Measurements from ENCODE around the gene CPLX3.

The CPLX3 gene

DNA sequence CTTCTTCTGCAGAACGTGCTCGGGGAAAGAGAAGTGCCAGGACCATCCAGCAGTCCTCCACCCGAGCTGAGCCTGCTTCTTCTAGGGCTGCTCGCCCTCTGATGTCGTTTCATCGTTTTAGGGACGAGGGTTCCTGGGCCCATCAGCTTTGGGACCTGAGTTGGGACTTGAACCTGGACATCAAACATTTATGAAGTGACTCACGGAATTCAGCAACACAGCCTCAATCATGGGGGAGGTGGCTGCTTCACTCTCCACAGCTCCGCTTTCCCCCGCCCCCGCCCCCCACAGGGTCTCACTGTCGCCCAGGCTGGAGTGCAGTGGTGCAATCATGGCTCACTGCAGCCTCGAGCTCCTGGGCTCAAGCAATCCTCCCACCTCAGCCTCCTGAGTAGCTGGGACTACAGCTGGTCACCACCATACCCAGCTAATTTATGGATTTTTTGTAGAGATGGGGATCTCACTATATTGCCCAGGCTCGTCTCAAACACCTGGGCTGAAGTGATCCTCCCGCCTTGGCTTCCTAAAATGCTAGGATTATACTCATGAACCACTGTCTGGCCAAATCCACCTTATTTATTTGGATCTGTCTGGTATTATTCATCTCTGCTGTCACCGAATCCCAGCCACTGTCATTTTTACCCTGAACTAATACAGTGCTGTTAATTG lies 47.5 kb downstream of the CPLX3 start:
- Histone ChIP-seq H3K4me2 (ENCODE audit: low read depth, low read length, poor library complexity, severe bottlenecking) (peak overlapping the region; percentile 98), H3F3A (ENCODE audit: low read depth) (peaks cover 18% of the 10 kb centered on the region), H3K36me3 (ENCODE audit: insufficient read depth, low read length) (no peaks in the 10 kb centered on the region), H3K79me2 (ENCODE audit: insufficient read depth, low read length) (peaks cover 40% of the 10 kb centered on the region), H3K27me3 (ENCODE audit: insufficient read depth, low read length, poor library complexity, severe bottlenecking) (no peaks in the 10 kb centered on the region), H4K20me1 (ENCODE audit: insufficient read depth, low read length, poor library complexity, severe bottlenecking) (peaks cover 28% of the 10 kb centered on the region), H3K4me1 (ENCODE audit: insufficient read depth, low read length, poor library complexity, severe bottlenecking) (peaks cover 35% of the 10 kb centered on the region), H3K9ac (ENCODE audit: low read depth, low read length, poor library complexity, severe bottlenecking) (peak overlapping the region; percentile 88), H3K9me3 (ENCODE audit: insufficient read depth, low read depth, low read length) (no peaks in the 10 kb centered on the region), H3K4me3 (ENCODE audit: low read length, poor library complexity, severe bottlenecking) (peak overlapping the region; percentile 99), H2AFZ (ENCODE audit: low read length) (peak overlapping the region; percentile 96), H3K9me2 (replicated peaks; ENCODE audit: low read depth, low read length) (no peaks in the 10 kb centered on the region)
- no peak for TF ChIP-seq EZH2phosphoT487 (IDR thresholded peaks at IDR 0.05; ENCODE audit: borderline replicate concordance)
- TF ChIP-seq, protein P1, sequence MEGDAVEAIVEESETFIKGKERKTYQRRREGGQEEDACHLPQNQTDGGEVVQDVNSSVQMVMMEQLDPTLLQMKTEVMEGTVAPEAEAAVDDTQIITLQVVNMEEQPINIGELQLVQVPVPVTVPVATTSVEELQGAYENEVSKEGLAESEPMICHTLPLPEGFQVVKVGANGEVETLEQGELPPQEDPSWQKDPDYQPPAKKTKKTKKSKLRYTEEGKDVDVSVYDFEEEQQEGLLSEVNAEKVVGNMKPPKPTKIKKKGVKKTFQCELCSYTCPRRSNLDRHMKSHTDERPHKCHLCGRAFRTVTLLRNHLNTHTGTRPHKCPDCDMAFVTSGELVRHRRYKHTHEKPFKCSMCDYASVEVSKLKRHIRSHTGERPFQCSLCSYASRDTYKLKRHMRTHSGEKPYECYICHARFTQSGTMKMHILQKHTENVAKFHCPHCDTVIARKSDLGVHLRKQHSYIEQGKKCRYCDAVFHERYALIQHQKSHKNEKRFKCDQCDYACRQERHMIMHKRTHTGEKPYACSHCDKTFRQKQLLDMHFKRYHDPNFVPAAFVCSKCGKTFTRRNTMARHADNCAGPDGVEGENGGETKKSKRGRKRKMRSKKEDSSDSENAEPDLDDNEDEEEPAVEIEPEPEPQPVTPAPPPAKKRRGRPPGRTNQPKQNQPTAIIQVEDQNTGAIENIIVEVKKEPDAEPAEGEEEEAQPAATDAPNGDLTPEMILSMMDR (conservative IDR thresholded peaks at IDR 0.05; ENCODE audit: low read length), result no peak

DNA sequence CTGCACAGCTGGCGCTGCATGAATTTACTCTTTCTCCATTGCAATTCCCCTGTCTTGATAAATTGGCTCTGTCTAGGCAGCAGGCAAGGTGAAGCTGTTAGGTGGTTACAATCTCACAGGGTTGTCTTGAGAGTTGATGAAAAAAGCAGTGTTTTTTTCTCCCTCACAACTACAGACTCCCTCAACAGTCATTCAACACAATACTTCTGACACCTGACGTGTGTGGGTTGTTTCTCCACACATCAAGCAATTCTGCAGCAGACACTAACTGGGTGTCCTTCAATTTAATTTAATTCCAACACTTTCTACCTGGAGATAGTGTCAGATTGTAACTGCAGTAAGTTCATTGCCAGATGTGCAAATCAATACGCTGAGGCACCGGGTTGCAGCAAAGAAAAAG lies 51.8 kb downstream of the CPLX3 start:
- no peak overlapping the region for H3K4me2 ChIP-seq (ENCODE audit: low read depth, low read length, poor library complexity, severe bottlenecking)
- no peaks in the 10 kb centered on the region for H3K79me2 ChIP-seq (ENCODE audit: insufficient read depth, low read length)
- H3K4me1 ChIP-seq (ENCODE audit: insufficient read depth, low read length, poor library complexity, severe bottlenecking), result peaks cover 7% of the 10 kb centered on the region
- no peaks in the 10 kb centered on the region for H4K20me1 ChIP-seq (ENCODE audit: insufficient read depth, low read length, poor library complexity, severe bottlenecking)
- no peaks in the 10 kb centered on the region for H3K36me3 ChIP-seq (ENCODE audit: insufficient read depth, low read length)
- no peaks in the 10 kb centered on the region for H3K9me2 ChIP-seq (replicated peaks; ENCODE audit: low read depth, low read length)
- no peak overlapping the region for H3K4me3 ChIP-seq (ENCODE audit: low read length, poor library complexity, severe bottlenecking)
- H3K9ac ChIP-seq (ENCODE audit: low read depth, low read length, poor library complexity, severe bottlenecking), result no peak overlapping the region
- H2AFZ ChIP-seq (ENCODE audit: low read length), result no peak overlapping the region
- H3F3A ChIP-seq (ENCODE audit: low read depth), result no peaks in the 10 kb centered on the region
- no peaks in the 10 kb centered on the region for H3K27me3 ChIP-seq (ENCODE audit: insufficient read depth, low read length, poor library complexity, severe bottlenecking)
- TF ChIP-seq EZH2phosphoT487 (IDR thresholded peaks at IDR 0.05; ENCODE audit: borderline replicate concordance), result no peak
- TF ChIP-seq, protein P1 (conservative IDR thresholded peaks at IDR 0.05; ENCODE audit: low read length), result no peak
- H3K9me3 ChIP-seq (ENCODE audit: insufficient read depth, low read depth, low read length), result no peaks in the 10 kb centered on the region

Measured in Loucy (cell line).